K562 (cell line): ENCODE results near the gene SLC35F5. TPM values are rescaled to one million over a fixed set of nuclear protein-coding genes. Genes with fewer than 3 reads are reported as not detected.

Experiments used
- ATAC-seq: fragments of 200-7000 bp; cut with Tn5 transposase; 3 replicates; pipeline ENCODE4 v1.9.1; 2020; ENCODE audit warnings: moderate library complexity
- BruUV-seq: library from RNA; stranded (reverse); fragments of 400-500 nt; replicated peaks from 2 replicates; lab custom pipeline; 2021; lab: Mats Ljungman, UMichigan
- CTCF ChIA-PET: fragments of 300-600 bp; formaldehyde crosslinking; extraction: SDS; loops from one replicate; lab custom pipeline; 2021; ENCODE audit warnings: low intra/inter-chr PET ratio; lab: Yijun Ruan, JAX
- POLR2A ChIA-PET: fragments of 300-600, 350-650 bp; sonication (Branson Sonifier 250); formaldehyde crosslinking; extraction: SDS; loops from one replicate; lab custom pipeline; 2021; ENCODE audit warnings: antibody characterized with exemption, inconsistent platforms; lab: Yijun Ruan, JAX
- DNase-seq, 4 experiments: peaks; one replicate each; pipeline versions ENCODE4 v3.0.0 to v3.0.0-alpha.2; 2011 to 2018; ENCODE audit warnings: low spot score in 3 of 4, mixed read lengths in 3 of 4; ENCODE audit errors: extremely low read depth in 1 of 4
- FAIRE-seq: peaks from 2 replicates; lab custom pipeline; 2011; peaks lifted over from hg19 to GRCh38; lab: Jason Lieb, UNC
- H2AFZ ChIP-seq: 2 replicates; pipeline ENCODE4 v1.6.0; 2011; ENCODE audit warnings: low read depth, low read length, control low read depth, inconsistent platforms
- H3K27ac ChIP-seq: fragments of 200-600 bp; 3 replicates; pipeline ENCODE4 v1.8.0; 2011; ENCODE audit warnings: low read depth, mild to moderate bottlenecking, control low read depth, inconsistent platforms, low read length, moderate library complexity, mixed read lengths; ENCODE audit errors: extremely low read depth
- H3K27me3 ChIP-seq, 2 experiments: fragments of 300-600 bp in 1 of 2; 2 replicates in 1 of 2; 3 replicates in 1 of 2; pipeline versions ENCODE4 v1.6.0 to v1.8.0; 2011; ENCODE audit warnings: inconsistent platforms in 2 of 2, low read length in 2 of 2, mild to moderate bottlenecking in 1 of 2, mixed read lengths in 1 of 2, moderate library complexity in 1 of 2; ENCODE audit not compliant: control insufficient read depth in 2 of 2, insufficient read depth in 2 of 2
- H3K36me3 ChIP-seq: fragments of 300-600 bp; 3 replicates; pipeline ENCODE4 v1.8.0; 2011; ENCODE audit warnings: mild to moderate bottlenecking, low read length, inconsistent platforms; ENCODE audit not compliant: control insufficient read depth, insufficient read depth
- H3K4me1 ChIP-seq, 2 experiments: fragments of 200-600 bp in 1 of 2; replicated peaks in 1 of 2; 2 replicates in 1 of 2; 3 replicates in 1 of 2; pipeline versions ENCODE4 v1.5.1 to v1.8.0; 2011; ENCODE audit warnings: inconsistent platforms in 2 of 2, low read length in 2 of 2, mild to moderate bottlenecking in 1 of 2, mixed read lengths in 1 of 2, moderate library complexity in 1 of 2; ENCODE audit not compliant: control insufficient read depth in 2 of 2, insufficient read depth in 2 of 2
- H3K4me2 ChIP-seq: 2 replicates; pipeline ENCODE4 v1.6.1; 2011; ENCODE audit warnings: low read length, control low read depth, inconsistent platforms, mixed read lengths; ENCODE audit not compliant: insufficient read depth
- H3K4me3 ChIP-seq: fragments of 200-600 bp; sonication (generic), shearing (Covaris generic); 2 replicates; pipeline ENCODE4 v1.5.1; 2016; ENCODE audit warnings: control low read depth, inconsistent platforms
- H3K79me2 ChIP-seq: fragments of 200-600 bp; 3 replicates; pipeline ENCODE4 v1.8.0; 2011; ENCODE audit warnings: low read length, inconsistent platforms; ENCODE audit not compliant: control insufficient read depth, insufficient read depth
- H3K9ac ChIP-seq, 2 experiments: 2 replicates each; pipeline versions ENCODE4 v1.6.0 to v1.6.1; 2011; ENCODE audit warnings: low read depth in 2 of 2, low read length in 2 of 2, control low read depth in 1 of 2, inconsistent platforms in 1 of 2, mild to moderate bottlenecking in 1 of 2, mixed read lengths in 1 of 2; ENCODE audit not compliant: insufficient read depth in 1 of 2
- H3K9me1 ChIP-seq: one replicate; pipeline ENCODE4 v1.6.0; 2011; ENCODE audit warnings: inconsistent platforms, mild to moderate bottlenecking, low read length, moderate library complexity; ENCODE audit not compliant: control insufficient read depth, insufficient read depth
- H3K9me3 ChIP-seq: replicated peaks from 2 replicates; pipeline ENCODE4 v1.5.1; 2011; ENCODE audit warnings: low read depth, low read length, inconsistent platforms; ENCODE audit not compliant: control insufficient read depth, insufficient read depth
- H4K20me1 ChIP-seq: replicated peaks from 2 replicates; pipeline ENCODE4 v1.6.1; 2011; ENCODE audit warnings: low read length, inconsistent platforms, mixed read lengths; ENCODE audit not compliant: control insufficient read depth, insufficient read depth
- ADNP ChIP-seq: fragments of 200-800 bp; sonication (Bioruptor generic); IDR thresholded peaks from 2 replicates; pipeline ENCODE4 v1.6.1; 2016; ENCODE audit warnings: missing genetic modification characterization, missing compliant biosample characterization
- WGBS: fragments of 100-300 bp; shearing (Covaris generic); methylation state at CpG from one replicate; pipeline ENCODE4 v1.1.6; 2016; ENCODE audit warnings: low coverage, mixed read lengths; ENCODE audit not compliant: insufficient coverage; ENCODE audit errors: missing lambda C conversion rate; 5-methylcytosine and 5-hydroxymethylcytosine counted together
- in situ Hi-C: fragments of 300-500 bp; cut with MboI; formaldehyde crosslinking; loops from 4 replicates; pipeline ENCODE4 v1.15.0; 2018; ENCODE audit warnings: inconsistent platforms, mixed read lengths
- intact Hi-C: fragments of 100-400 bp; cut with micrococcal nuclease; formaldehyde crosslinking; loops from 2 replicates; pipeline ENCODE4 v1.14.2; 2022
- polyA plus RNA-seq, 8 experiments: library from polyadenylated mRNA; depleted of rRNA in 4 of 8; stranded (reverse) in 5 of 8; unstranded in 3 of 8; fragments of >200 nt; fragmentation: Nextera tagmentation in 2 of 8; fragmentation: Illumina TruSeq in 1 of 8; extraction: Ambion mirVana in 2 of 8; extraction: Trizol in 1 of 8; gene quantifications; 2 replicates each; pipeline versions ENCODE4 v1.2.1 to v1.2.3, GENCODE V29; 2011 to 2014; ENCODE audit warnings: inconsistent platforms in 1 of 8, missing spikeins in 1 of 8
- total RNA-seq, 7 experiments: library from RNA; depleted of rRNA in 6 of 7; stranded (reverse); fragments of >200 nt in 6 of 7; fragmentation: Illumina TruSeq in 2 of 7; extraction: Trizol in 2 of 7; gene quantifications; 2 replicates each; pipeline versions ENCODE4 v1.2.1 to v1.2.3, GENCODE V29; 2011 to 2021; ENCODE audit warnings: low replicate concordance in 1 of 7
- TF ChIP-seq, protein P1 (sequence below), 2 experiments: IDR thresholded peaks in 1 of 2; conservative IDR thresholded peaks in 1 of 2; 2 replicates each; pipeline ENCODE4 v1.6.1; 2016; ENCODE audit warnings: low read depth in 2 of 2, mild to moderate bottlenecking in 1 of 2, missing compliant biosample characterization in 1 of 2, missing genetic modification characterization in 1 of 2, moderate library complexity in 1 of 2
- TF ChIP-seq, protein P2 (sequence below): sonication (generic); formaldehyde crosslinking; IDR thresholded peaks from 2 replicates; pipeline ENCODE4 v1.8.1; 2023; ENCODE audit warnings: mild to moderate bottlenecking, missing genetic modification reagents
- TF ChIP-seq, protein P3 (sequence below): fragments of 250-450 bp; sonication (Bioruptor Pico); IDR thresholded peaks from 2 replicates; pipeline ENCODE4 v1.8.0; 2022; ENCODE audit warnings: moderate library complexity, mild to moderate bottlenecking, inconsistent platforms
- TF ChIP-seq, protein P4 (sequence below): fragments of 450-650 bp; IDR thresholded peaks from 2 replicates; pipeline ENCODE4 v1.7.1; 2018; ENCODE audit warnings: mild to moderate bottlenecking, low read depth; ENCODE audit not compliant: partially characterized antibody

The SLC35F5 gene
- total and polyA plus RNA-seq, 9 of the 15 experiments (the other 6 are each of a cell fraction or from before 2014, with no cell fraction given): 4.9 to 50.7 (median 30.5) TPM

DNA sequence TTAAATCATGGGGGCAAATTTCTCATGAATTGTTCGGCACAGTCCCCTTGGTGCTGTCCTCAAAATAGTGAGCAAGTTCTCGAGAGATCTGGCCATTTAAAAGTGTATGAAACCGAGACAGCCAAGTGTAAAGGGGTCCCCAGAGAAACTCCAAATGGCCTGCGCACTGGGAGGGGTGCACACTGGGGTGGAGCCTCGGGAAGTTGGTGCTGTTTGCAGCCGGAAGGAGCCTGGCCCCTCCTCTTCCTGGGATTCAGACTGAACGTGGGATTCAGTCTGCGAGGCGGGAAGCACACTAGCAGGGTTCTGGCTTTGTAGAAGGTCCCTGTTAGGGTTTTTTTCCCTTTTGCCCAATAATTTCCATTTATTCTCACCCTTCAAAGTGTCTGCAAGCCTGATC is 80.6 kb downstream of the SLC35F5 start:
- no peaks in the 10 kb centered on the region for H3K36me3 ChIP-seq
- H3K9ac ChIP-seq: no peak overlapping the region
- in situ Hi-C loops (no loop called here), intact Hi-C loops (no loop called here)
- no peak overlapping the region for H3K4me2 ChIP-seq
- peak; percentile 40 for ATAC-seq
- H3K79me2 ChIP-seq: no peaks in the 10 kb centered on the region
- DNase-seq: peak in 1 of 4 experiments; percentile 20
- peak overlapping the region; percentile 84 for H2AFZ ChIP-seq
- no peaks in the 10 kb centered on the region for H3K27me3 ChIP-seq
- WGBS: 21% methylated on average over 9 of the region's 9 CpGs
- H4K20me1 ChIP-seq: no peaks in the 10 kb centered on the region
- H3K9me3 ChIP-seq: no peaks in the 10 kb centered on the region
- no peak overlapping the region for H3K4me3 ChIP-seq
- CTCF ChIA-PET: no interaction called here
- no peak overlapping the region for H3K27ac ChIP-seq
- POLR2A ChIA-PET: interaction anchor here (1.0 kb wide), 1 partner anchor 10 kb away, joined by 3 read pairs; no protein-coding TSS in a partner anchor
- no TSS peak for BruUV-seq
- FAIRE-seq: no peak
- H3K9me1 ChIP-seq: no peaks in the 10 kb centered on the region
- H3K4me1 ChIP-seq: peaks cover 0 to 19% of the 10 kb centered on the region in 2 experiments; a peak in 2 of 5 replicates
- no peak for TF ChIP-seq ADNP (tag)
- TF ChIP-seq, protein P1, sequence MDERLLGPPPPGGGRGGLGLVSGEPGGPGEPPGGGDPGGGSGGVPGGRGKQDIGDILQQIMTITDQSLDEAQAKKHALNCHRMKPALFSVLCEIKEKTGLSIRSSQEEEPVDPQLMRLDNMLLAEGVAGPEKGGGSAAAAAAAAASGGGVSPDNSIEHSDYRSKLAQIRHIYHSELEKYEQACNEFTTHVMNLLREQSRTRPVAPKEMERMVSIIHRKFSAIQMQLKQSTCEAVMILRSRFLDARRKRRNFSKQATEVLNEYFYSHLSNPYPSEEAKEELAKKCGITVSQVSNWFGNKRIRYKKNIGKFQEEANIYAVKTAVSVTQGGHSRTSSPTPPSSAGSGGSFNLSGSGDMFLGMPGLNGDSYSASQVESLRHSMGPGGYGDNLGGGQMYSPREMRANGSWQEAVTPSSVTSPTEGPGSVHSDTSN (CRISPR knock-in tag; IDR thresholded peaks at IDR 0.05; ENCODE audit: low read depth): no peak
- TF ChIP-seq, protein P1 (tag; conservative IDR thresholded peaks at IDR 0.05; ENCODE audit: low read depth): no peak
- TF ChIP-seq, protein P2, sequence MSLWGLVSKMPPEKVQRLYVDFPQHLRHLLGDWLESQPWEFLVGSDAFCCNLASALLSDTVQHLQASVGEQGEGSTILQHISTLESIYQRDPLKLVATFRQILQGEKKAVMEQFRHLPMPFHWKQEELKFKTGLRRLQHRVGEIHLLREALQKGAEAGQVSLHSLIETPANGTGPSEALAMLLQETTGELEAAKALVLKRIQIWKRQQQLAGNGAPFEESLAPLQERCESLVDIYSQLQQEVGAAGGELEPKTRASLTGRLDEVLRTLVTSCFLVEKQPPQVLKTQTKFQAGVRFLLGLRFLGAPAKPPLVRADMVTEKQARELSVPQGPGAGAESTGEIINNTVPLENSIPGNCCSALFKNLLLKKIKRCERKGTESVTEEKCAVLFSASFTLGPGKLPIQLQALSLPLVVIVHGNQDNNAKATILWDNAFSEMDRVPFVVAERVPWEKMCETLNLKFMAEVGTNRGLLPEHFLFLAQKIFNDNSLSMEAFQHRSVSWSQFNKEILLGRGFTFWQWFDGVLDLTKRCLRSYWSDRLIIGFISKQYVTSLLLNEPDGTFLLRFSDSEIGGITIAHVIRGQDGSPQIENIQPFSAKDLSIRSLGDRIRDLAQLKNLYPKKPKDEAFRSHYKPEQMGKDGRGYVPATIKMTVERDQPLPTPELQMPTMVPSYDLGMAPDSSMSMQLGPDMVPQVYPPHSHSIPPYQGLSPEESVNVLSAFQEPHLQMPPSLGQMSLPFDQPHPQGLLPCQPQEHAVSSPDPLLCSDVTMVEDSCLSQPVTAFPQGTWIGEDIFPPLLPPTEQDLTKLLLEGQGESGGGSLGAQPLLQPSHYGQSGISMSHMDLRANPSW: no peak
- TF ChIP-seq, protein P3, sequence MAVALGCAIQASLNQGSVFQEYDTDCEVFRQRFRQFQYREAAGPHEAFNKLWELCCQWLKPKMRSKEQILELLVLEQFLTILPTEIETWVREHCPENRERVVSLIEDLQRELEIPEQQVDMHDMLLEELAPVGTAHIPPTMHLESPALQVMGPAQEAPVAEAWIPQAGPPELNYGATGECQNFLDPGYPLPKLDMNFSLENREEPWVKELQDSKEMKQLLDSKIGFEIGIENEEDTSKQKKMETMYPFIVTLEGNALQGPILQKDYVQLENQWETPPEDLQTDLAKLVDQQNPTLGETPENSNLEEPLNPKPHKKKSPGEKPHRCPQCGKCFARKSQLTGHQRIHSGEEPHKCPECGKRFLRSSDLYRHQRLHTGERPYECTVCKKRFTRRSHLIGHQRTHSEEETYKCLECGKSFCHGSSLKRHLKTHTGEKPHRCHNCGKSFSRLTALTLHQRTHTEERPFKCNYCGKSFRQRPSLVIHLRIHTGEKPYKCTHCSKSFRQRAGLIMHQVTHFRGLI (CRISPR knock-in tag): no peak
- TF ChIP-seq, protein P4, sequence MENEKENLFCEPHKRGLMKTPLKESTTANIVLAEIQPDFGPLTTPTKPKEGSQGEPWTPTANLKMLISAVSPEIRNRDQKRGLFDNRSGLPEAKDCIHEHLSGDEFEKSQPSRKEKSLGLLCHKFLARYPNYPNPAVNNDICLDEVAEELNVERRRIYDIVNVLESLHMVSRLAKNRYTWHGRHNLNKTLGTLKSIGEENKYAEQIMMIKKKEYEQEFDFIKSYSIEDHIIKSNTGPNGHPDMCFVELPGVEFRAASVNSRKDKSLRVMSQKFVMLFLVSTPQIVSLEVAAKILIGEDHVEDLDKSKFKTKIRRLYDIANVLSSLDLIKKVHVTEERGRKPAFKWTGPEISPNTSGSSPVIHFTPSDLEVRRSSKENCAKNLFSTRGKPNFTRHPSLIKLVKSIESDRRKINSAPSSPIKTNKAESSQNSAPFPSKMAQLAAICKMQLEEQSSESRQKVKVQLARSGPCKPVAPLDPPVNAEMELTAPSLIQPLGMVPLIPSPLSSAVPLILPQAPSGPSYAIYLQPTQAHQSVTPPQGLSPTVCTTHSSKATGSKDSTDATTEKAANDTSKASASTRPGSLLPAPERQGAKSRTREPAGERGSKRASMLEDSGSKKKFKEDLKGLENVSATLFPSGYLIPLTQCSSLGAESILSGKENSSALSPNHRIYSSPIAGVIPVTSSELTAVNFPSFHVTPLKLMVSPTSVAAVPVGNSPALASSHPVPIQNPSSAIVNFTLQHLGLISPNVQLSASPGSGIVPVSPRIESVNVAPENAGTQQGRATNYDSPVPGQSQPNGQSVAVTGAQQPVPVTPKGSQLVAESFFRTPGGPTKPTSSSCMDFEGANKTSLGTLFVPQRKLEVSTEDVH: no peak
